ENCODE data around the gene NGLY1.

DNA sequence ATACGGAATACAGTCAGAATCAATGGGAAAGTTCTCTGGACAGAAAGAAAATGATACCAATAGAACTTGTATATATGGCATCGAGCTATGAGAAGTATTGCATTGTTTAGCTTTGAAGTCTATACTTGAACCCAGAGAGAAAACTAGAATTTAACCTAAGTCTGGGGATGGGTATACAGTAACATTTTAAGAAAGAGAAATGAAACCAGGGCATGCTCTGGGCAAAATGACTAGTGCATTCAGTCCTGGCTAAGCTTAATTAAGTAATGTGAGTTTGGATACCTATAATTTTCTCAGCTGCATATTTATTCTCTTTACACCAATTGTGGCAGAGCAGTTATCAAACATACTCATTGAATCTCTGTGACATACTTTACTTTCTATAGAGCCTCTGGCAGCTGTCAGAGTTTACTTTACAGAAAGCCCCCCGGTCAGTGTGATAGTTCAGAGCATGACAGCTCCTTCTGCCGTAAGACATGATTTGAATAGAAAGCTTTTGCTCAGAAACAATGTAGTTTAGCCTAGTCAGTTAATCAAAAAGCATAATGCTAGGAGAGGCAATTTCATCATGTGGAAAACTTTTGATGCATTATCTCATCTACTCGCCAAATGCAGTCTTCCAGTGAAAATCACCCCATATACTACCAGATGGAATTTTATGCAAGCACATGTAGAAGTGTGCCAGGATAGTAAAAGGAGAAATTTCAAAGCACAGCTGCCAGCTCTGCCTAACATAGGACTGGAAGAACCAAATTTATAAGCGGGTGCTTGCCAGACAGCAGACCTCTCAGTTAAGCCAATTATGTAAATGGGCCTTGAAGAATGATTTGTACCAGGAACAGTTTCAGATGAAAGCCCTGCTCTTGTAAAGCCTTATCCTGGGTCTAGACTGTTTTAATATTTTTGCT, 47.4 kb upstream of the NGLY1 start:
- no peak for TF ChIP-seq CTCF (IDR thresholded peaks at IDR 0.05)
- no peak for TF ChIP-seq POLR2AphosphoS5 (IDR thresholded peaks at IDR 0.05)
- TF ChIP-seq EP300 (IDR thresholded peaks at IDR 0.05) = no peak
- TF ChIP-seq POLR2A (IDR thresholded peaks at IDR 0.05; ENCODE audit: low read depth) = no peak
